HFFc6 (cell line): ENCODE results near the gene SNX7. TPM values are rescaled to one million over a fixed set of nuclear protein-coding genes. Genes with fewer than 3 reads are reported as not detected.

ENCODE experiments used
- DNase-seq: peaks from one replicate; pipeline ENCODE4 v3.0.0-alpha.2; 2018
- H3K27ac Mint-ChIP-seq: 2 replicates; pipeline ENCODE4 v1.8.0; 2020; ENCODE audit warnings: mild to moderate bottlenecking, mixed read lengths
- H3K27me3 Mint-ChIP-seq: 2 replicates; pipeline ENCODE4 v1.8.0; 2021; ENCODE audit warnings: mild to moderate bottlenecking, moderate library complexity, mixed read lengths; ENCODE audit not compliant: insufficient read depth
- H3K36me3 Mint-ChIP-seq: 2 replicates; pipeline ENCODE4 v1.8.0; 2021; ENCODE audit warnings: low read depth, mixed read lengths
- H3K4me1 Mint-ChIP-seq: 2 replicates; pipeline ENCODE4 v1.8.0; 2020; ENCODE audit warnings: low read depth, mixed read lengths
- H3K4me3 Mint-ChIP-seq: 2 replicates; pipeline ENCODE4 v1.8.0; 2020; ENCODE audit warnings: mild to moderate bottlenecking, moderate library complexity, mixed read lengths
- H3K9me3 Mint-ChIP-seq: 2 replicates; pipeline ENCODE4 v1.8.0; 2020; ENCODE audit warnings: mild to moderate bottlenecking, mixed read lengths
- total RNA-seq, 6 experiments: library from RNA; stranded (reverse); fragmentation: NEBNext Ultra II Directional; extraction: Animal tissue kit (Norgen Biotek cat#: 25700); gene quantifications; 2 replicates in 1 of 6; 3 replicates in 5 of 6; pipeline ENCODE4 v1.2.3, GENCODE V29; 2021
- TF ChIP-seq, protein P1 (sequence below): fragments of 200-600 bp; sonication (generic); IDR thresholded peaks from 2 replicates; pipeline ENCODE4 v1.5.0; 2021; ENCODE audit warnings: antibody characterized with exemption, mild to moderate bottlenecking

Gene SNX7
- total RNA-seq, 6 experiments from 2014 or later: 26.3 to 35.2 (median 32.8) TPM

DNA sequence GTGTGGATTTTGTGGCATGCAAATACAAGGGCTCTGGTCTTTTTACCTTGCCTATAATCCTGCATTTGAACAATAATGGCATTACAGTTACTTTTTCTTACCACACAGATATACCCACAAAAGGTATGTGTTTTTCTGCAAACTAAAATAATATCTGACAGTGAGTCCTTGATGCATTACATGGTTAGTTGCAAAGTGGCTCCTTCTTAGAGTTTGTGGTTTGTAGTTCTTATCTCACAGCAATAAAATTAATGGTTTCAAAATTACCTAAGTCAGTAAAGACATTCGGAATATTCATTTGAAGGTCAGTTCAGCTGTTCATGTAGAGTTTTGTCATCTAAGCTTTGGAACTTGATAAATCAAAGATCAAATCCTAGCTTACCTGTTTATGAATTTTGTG is 43.5 kb downstream of the SNX7 start:
- peaks cover 48% of the 10 kb centered on the region for H3K4me1 Mint-ChIP-seq
- H3K4me3 Mint-ChIP-seq: no peak overlapping the region
- no peaks in the 10 kb centered on the region for H3K9me3 Mint-ChIP-seq
- TF ChIP-seq, protein P1, sequence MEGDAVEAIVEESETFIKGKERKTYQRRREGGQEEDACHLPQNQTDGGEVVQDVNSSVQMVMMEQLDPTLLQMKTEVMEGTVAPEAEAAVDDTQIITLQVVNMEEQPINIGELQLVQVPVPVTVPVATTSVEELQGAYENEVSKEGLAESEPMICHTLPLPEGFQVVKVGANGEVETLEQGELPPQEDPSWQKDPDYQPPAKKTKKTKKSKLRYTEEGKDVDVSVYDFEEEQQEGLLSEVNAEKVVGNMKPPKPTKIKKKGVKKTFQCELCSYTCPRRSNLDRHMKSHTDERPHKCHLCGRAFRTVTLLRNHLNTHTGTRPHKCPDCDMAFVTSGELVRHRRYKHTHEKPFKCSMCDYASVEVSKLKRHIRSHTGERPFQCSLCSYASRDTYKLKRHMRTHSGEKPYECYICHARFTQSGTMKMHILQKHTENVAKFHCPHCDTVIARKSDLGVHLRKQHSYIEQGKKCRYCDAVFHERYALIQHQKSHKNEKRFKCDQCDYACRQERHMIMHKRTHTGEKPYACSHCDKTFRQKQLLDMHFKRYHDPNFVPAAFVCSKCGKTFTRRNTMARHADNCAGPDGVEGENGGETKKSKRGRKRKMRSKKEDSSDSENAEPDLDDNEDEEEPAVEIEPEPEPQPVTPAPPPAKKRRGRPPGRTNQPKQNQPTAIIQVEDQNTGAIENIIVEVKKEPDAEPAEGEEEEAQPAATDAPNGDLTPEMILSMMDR: no peak
- DNase-seq: no peak
- no peak overlapping the region for H3K27ac Mint-ChIP-seq
- no peaks in the 10 kb centered on the region for H3K27me3 Mint-ChIP-seq
- H3K36me3 Mint-ChIP-seq: peaks cover 7% of the 10 kb centered on the region; the same call in 1 of the 2 replicates

GRCh38 chr1:98705591-98705990 is 44.1 kb downstream of the SNX7 start:
- TF ChIP-seq, protein P1: no peak
- H3K4me1 Mint-ChIP-seq: peaks cover 44% of the 10 kb centered on the region
- no peak overlapping the region for H3K4me3 Mint-ChIP-seq
- H3K27ac Mint-ChIP-seq: no peak overlapping the region
- no peaks in the 10 kb centered on the region for H3K9me3 Mint-ChIP-seq
- H3K36me3 Mint-ChIP-seq: peaks cover 9% of the 10 kb centered on the region; the same call in 1 of the 2 replicates
- no peaks in the 10 kb centered on the region for H3K27me3 Mint-ChIP-seq
- DNase-seq: no peak

DNA sequence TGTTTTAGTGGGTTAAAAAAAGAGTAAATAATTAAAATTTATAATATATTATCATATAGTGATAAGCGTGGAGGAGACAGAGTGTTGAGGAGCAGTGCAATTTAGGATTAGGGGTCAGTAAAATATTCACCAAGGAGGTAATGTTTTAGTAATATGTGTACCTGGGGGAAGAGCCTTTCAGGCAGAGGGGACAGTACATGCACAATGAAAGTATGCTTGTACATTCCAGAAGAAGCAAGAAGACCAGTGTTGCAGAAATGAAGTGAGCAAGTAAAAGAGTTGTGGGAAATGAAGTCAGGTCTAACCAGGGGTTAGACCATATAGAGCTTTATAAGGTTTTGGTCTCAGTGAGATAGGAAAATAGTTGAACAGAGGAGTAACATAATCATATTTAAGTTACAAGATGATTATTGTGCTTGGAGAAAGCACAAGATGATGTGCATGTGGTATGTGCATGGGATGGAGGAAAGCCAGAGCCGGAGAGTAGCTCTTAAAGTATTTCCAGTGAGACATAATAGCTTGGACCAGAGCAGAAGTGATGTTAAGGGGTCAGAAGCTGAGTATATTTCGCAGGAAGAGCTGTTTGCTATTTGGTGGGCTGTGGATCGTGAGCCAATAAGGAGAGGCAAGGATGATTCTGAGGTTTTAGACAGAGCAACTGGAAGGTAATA is 44.8 kb downstream of the SNX7 start:
- Mint-ChIP-seq H3K36me3 (peaks cover 9% of the 10 kb centered on the region), H3K4me3 (no peak overlapping the region), H3K27me3 (no peaks in the 10 kb centered on the region), H3K9me3 (no peaks in the 10 kb centered on the region), H3K27ac (no peak overlapping the region), H3K4me1 (peaks cover 37% of the 10 kb centered on the region)
- DNase-seq: no peak
- TF ChIP-seq, protein P1: no peak

DNA sequence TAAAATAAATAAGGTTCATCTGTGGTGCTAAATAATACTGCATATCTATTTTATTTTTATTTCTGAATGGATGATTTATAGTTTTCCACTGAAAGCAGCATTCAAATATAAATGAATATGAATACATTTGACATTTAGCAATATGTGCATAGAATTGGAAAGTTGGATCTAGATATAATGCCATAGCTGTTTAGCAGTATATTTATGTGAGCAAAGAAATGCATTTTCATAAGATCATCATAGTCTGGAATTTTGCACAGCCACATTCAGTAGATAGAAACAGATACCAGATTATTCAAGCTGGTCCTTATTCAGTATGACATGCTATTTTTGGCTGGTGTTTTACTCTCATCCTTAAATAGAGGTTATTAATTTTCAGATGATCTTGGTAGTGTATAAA is 46.0 kb downstream of the SNX7 start:
- H3K4me1 Mint-ChIP-seq: peaks cover 36% of the 10 kb centered on the region
- TF ChIP-seq, protein P1: no peak
- H3K27ac Mint-ChIP-seq: no peak overlapping the region
- no peak overlapping the region for H3K4me3 Mint-ChIP-seq
- peaks cover 21% of the 10 kb centered on the region for H3K36me3 Mint-ChIP-seq
- H3K9me3 Mint-ChIP-seq: no peaks in the 10 kb centered on the region
- H3K27me3 Mint-ChIP-seq: no peaks in the 10 kb centered on the region
- no peak for DNase-seq

DNA sequence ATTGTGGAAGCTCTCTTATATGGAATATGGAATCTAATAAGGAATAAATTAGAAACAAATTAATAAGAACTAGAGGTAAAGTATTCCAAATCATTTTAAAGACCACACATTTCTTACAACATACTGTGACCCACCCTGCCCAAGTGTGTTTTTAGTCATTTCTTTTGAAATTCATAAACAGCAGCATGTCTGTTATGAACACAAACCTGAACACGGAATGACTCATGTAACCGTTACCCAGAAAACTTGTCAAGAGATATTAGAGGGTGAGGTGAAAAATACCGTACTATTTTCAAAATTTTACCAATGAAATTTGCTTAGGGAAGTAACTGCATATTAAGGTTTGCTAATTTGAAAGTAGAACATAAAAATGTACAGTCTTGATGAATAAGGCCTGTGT is 48.4 kb downstream of the SNX7 start:
- Mint-ChIP-seq H3K36me3 (peaks cover 16% of the 10 kb centered on the region), H3K4me3 (no peak overlapping the region), H3K27me3 (no peaks in the 10 kb centered on the region), H3K9me3 (no peaks in the 10 kb centered on the region), H3K27ac (no peak overlapping the region), H3K4me1 (peaks cover 19% of the 10 kb centered on the region)
- no peak for DNase-seq
- TF ChIP-seq, protein P1: no peak
